Kidney epithelial cell (primary cell): ENCODE measurements around the gene RIN3. TPM values are rescaled to one million over a fixed set of nuclear protein-coding genes. Genes with fewer than 3 reads are reported as not detected.

Experiments
- DNase-seq: peaks from one replicate; pipeline ENCODE4 v3.0.0-alpha.2; 2010; ENCODE audit warnings: low read depth
- H3K27me3 ChIP-seq: 2 replicates; pipeline ENCODE4 v1.6.0; 2011; ENCODE audit warnings: low read length; ENCODE audit not compliant: control insufficient read depth, insufficient read depth
- H3K36me3 ChIP-seq: 2 replicates; pipeline ENCODE4 v1.5.1; 2011; ENCODE audit warnings: low read length; ENCODE audit not compliant: control insufficient read depth, insufficient read depth
- H3K4me3 ChIP-seq: 2 replicates; pipeline ENCODE4 v1.5.1; 2011; ENCODE audit warnings: low read depth, mild to moderate bottlenecking, control low read depth, low read length
- CTCF ChIP-seq: IDR thresholded peaks from 2 replicates; pipeline ENCODE4 v1.5.1; 2011; ENCODE audit warnings: mild to moderate bottlenecking, moderate library complexity, low read length, control low read depth, inconsistent platforms; ENCODE audit not compliant: insufficient read depth, poor library complexity, severe bottlenecking
- total RNA-seq: library from RNA; depleted of rRNA; stranded (reverse); fragments of >200 nt; gene quantifications from 2 replicates; pipeline ENCODE4 v1.2.3, GENCODE V29; 2015

The RIN3 gene
- total RNA-seq, 1 donor from 2014 or later: 6.0 TPM

- TF ChIP-seq CTCF: no peak
- no peaks in the 10 kb centered on the region for H3K36me3 ChIP-seq
- H3K27me3 ChIP-seq: no peaks in the 10 kb centered on the region
- no peak for DNase-seq
- peak overlapping the region; percentile 63 for H3K4me3 ChIP-seq
Measured at GRCh38 chr14:92513966-92514843, 624 bp downstream of the RIN3 start.

GRCh38 chr14:92514844-92515514, 1.4 kb downstream of the RIN3 start:
- no peaks in the 10 kb centered on the region for H3K27me3 ChIP-seq
- peak overlapping the region; percentile 63 for H3K4me3 ChIP-seq
- no peak for DNase-seq
- H3K36me3 ChIP-seq: no peaks in the 10 kb centered on the region
- no peak for TF ChIP-seq CTCF

- H3K36me3 ChIP-seq: no peaks in the 10 kb centered on the region
- H3K27me3 ChIP-seq: no peaks in the 10 kb centered on the region
- no peak for DNase-seq
- no peak overlapping the region for H3K4me3 ChIP-seq
- TF ChIP-seq CTCF: no peak
Measured at GRCh38 chr14:92515546-92516343, 2.2 kb downstream of the RIN3 start.

GRCh38 chr14:92516344-92516965, 2.9 kb downstream of the RIN3 start:
- no peak for DNase-seq
- H3K27me3 ChIP-seq: no peaks in the 10 kb centered on the region
- H3K36me3 ChIP-seq: no peaks in the 10 kb centered on the region
- no peak overlapping the region for H3K4me3 ChIP-seq
- no peak for TF ChIP-seq CTCF

GRCh38 chr14:92516966-92517506, 3.5 kb downstream of the RIN3 start:
- Histone ChIP-seq H3K27me3 (no peaks in the 10 kb centered on the region), H3K4me3 (no peak overlapping the region), H3K36me3 (no peaks in the 10 kb centered on the region)
- no peak for TF ChIP-seq CTCF
- no peak for DNase-seq
